Left lobe of liver (tissue), 2 donors: Measurements from ENCODE around the gene MRS2. TPM values are rescaled to one million over a fixed set of nuclear protein-coding genes. Genes with fewer than 3 reads are reported as not detected.

Source experiments
- ATAC-seq: fragments of 200-7000 bp; cut with Tn5 transposase; one replicate; pipeline ENCODE4 v1.9.1; 2020; ENCODE audit warnings: mild to moderate bottlenecking, moderate library complexity
- DNase-seq: peaks from one replicate; pipeline ENCODE4 v3.0.0-alpha.2; 2020; ENCODE audit warnings: low spot score
- total RNA-seq: library from RNA; stranded (reverse); gene quantifications from one replicate; pipeline ENCODE4 v1.2.1, GENCODE V29; 2021
- donor health status: DM: no; HTN: no; CAD: no; lungs with moderate emphysema.
- donor health status: DM: no; HTN: yes; CAD: no.

The MRS2 gene
- total RNA-seq, 1 donor from 2014 or later = 12.7 TPM

DNA sequence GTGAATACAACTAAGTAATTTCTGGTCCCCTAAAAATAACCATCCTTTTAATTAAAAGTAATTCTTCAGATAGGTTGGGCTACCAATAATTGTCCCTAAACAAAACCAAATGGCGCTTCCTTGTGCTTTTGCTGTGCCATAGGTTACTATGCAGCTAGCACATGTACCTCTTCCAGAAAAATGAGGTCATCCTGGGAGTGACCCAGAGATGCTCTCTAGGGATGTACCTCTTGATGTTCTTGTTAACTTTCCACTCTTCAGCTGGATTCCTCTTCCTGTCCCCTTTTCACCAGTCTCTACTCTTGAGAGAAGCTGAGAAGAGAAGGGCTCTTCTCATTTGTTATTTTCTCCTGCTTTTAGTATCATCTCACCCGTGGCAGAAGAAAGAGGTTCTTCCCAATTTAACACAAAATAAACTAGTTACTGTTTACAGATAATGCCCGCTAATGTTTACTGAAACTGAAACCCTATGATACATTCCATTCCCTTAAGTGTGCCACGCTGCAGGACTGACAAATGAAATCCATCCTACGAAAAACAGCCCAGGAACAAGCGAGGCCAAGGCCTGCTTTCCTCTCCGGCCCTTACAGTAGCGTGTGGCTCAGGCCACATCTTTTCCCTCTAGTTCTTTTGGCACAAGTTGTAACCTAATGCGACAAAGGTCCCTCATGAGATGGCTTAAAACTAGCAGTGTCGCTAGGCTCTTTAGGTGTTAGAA lies 24.2 kb downstream of the MRS2 start:
- ATAC-seq = peak; percentile 10
- no peak for DNase-seq

DNA sequence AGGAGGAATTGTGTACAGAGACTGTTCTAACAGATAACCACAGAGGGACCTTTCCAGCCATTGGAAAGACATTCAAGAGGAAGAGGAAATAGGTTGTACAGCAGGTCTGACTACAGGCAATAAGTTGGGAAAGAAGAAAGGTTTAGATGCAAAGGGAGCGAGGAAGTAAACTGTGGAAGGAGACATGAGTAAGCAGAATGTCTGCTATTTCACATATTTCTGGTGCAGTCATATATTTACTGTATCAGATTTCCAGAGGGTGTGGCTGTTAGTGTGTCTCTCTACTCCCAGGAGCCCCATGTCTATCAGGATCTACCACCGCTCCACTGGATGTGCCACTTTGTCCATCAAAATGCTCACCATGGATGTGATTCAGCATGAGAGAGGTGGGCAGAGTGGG lies 25.9 kb downstream of the MRS2 start:
- DNase-seq = no peak
- no peak for ATAC-seq

DNA sequence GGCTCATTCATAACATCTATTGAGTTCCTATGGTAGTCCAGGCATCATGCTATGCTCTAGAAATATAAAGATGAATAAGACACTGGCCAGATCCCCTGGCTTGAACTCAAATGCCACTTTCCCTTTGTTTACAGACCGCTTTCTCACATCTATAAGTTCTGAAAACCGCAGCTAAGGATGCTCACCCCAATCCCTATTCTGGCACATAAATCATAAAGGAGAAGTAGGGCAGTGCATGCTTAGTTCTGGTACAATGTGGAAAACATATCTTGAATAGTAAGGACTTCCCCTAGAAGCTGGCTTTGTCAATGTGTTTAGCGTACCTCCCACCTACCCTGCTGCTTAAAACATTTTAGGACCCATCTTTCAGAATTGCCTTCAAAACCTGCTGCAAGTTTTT lies 26.4 kb downstream of the MRS2 start:
- DNase-seq (no peak), ATAC-seq (no peak)

DNA sequence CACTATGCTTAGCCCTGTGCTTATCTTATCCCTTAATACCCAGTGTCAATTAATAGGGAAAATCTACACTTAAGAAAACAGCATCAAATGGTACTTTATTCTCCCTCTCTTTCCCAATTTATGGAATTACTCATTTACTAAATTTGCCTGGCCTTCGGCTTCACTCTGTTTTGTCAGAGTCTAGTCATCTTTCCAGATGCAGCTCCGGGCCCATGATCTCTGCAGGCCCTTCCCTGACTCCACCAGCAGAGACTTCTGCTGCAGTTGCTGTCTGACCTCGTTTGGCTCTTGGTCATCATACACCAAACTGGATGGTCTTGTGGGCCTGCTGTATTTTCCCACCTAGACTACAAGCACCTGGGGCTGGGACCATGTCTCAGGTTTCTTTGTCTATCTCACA lies 27.4 kb downstream of the MRS2 start:
- DNase-seq (no peak), ATAC-seq (no peak)

DNA sequence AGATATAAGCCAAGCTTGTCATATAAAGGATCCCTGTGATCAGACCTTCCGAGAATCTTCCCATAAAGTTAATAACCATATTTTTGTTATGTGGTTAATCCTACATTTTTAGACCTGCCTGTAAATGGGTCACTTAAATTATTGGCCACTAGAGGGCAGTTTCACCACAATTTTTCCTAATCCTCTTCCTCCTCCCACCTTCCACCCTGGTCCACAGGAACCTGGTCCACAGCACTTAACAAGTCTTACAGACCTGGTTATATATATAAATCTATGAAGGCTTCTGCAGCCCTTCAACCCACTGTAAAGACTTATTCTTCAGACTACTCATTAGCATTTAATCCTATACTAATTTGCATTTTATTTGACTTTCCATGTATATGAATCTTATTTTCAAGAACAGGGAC lies 28.3 kb downstream of the MRS2 start:
- DNase-seq = no peak
- ATAC-seq = peak; percentile 85

DNA sequence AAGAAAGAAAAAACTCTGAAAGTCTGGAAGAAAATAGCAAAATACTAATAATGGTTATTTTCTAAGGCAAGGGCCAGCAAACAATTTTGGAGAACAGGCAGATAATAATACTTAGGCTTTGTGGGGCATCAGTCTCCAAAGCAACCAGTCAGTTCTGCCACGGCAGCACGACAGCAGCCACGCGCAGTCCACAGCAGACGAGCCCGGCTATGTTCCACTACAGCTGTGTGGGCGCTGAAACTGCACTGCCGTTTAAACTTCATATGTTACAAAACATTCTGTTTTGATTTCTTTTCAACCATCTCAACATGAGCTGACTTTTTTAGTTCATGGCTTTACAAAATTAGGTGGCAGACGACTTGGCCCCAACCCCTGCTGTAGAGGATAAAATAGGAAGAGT lies 29.9 kb downstream of the MRS2 start:
- ATAC-seq (no peak), DNase-seq (no peak)

DNA sequence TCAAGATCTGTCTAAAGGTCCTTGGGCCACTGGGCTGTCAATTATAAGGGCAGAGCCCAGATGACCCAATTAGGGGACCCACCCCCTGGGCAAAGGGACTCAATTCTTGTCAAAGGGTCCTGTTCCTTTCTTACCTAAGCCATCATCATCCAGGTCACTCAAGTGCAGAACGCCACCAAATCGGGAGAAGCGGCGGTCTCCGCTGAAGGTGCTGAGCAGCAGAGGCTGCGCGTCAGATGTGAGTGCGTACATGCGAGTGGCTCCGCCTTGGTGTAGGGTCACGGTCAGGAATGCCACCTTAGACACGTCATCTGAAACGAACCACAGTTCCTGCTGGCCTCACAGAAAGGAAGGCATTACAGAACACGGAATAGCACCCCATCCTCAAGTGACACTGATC lies 34.2 kb downstream of the MRS2 start:
- no peak for DNase-seq
- no peak for ATAC-seq

DNA sequence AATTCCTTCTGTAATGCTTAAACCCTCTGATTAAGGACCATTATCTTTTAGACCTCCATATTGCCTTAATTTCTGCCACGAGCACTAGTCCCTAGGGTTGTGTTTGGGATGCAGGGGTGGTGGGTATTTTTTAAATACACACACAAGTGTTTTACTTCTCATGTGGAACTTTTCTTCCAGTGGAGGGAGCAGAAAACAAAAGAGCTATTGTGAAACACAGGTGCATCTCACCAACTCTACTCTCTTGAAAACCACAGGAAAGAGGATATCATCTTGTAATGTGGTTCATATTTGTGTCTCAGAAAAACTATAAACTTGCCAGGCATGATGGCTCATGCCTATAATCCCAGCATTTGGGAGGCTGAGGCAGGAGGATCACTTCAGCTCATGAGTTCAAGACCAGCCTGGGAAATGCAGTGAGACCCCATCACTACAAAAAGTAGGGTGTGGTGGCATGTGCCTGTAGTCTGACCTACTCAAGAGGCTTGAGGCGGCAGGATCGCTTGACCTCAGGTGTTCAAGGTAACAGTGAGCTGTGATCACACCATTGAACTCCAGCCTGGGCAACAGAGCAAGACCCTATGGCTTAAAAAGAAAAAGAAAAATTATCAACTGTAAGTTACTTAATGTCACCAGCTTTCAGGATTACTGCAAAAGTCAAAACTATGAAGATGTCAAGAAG lies 37.3 kb downstream of the MRS2 start:
- ATAC-seq = no peak

DNA sequence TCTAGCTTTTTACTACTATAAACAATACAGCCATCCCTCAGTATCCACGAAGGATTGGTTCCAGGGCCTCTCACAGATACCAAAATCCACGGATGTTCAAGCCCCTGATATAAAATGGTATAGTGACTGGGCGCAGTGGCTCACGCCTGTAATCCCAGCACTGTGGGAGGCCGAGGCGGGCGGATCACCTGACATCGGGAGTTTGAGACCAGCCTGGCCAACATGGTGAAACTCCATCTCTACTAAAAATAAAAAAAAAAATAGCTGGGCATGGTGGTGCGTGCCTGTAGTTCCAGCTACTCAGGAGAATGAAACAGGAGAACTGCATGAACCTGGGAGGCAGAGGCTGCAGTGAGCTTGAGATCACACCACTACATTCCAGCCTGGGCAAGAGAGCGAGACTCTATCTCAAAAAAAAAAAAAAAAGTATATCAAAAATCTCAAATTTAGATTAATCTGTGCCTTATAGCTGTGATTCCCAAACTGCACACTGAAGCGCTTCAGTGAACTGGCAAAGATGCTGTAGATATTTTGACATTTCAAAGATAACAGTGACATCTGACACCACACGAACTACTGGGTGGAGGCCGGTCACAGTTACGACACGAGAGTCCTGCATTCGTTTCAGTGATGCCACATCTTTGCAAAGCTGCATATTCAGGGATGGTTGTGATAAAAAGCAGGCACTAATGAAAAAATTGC lies 38.3 kb downstream of the MRS2 start:
- ATAC-seq (no peak), DNase-seq (no peak)

More for the DNA sequence above, 37.3 kb downstream of the MRS2 start:
- no peak for DNase-seq

DNA sequence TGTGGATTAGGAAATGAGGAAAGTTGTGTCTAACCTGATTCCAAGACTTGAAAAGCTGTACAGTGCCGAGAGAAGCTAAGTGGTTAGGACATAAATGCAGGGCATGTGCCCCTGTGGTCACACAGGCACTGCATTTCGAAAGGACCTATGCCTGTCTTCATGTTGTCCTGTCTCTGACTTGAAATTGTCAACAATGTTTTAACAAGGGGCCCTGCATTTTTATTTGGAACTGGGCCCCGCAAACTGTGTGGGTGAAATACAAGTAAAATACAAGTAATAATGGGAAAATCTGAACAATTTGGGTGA lies 38.8 kb downstream of the MRS2 start:
- ATAC-seq (no peak), DNase-seq (no peak)

DNA sequence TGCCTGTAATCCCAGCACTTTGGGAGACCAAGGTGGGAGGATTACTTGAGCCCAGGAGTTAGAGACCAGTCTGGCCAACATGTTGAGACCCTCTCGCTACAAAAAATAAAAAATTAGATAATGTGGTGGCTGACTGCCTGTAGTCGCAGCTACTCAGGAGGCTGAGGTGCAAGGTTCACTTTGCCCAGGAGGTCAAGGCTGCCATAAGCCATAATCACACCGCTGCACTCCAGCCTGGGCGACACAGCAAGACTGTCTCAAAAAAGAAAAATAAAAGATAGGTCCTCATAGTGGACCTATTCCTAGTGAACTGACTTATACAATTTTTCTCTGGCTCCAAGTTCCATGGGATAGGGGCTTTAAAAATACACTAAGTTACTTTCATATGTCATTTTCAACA lies 41.9 kb downstream of the MRS2 start:
- DNase-seq (no peak), ATAC-seq (no peak)

DNA sequence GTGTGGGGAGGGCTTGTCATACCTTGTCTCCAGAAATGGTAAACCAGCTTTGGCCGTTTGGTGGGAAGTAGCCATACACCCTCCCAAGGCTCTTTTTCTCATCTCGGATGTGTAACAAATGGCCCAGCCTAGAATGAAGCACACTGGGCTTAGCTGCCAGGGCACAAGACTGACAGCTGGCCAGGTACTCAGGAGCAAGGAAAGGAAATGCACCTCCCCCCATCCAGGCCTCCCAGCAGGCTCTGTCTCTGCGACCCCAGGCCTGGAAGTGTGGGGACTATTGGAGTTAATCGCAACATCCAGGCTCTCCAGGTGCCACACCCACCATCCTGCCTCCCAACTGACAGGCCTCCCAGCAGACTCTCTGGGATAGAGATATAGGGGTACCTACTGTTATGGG lies 43.0 kb downstream of the MRS2 start:
- no peak for DNase-seq
- ATAC-seq = no peak

DNA sequence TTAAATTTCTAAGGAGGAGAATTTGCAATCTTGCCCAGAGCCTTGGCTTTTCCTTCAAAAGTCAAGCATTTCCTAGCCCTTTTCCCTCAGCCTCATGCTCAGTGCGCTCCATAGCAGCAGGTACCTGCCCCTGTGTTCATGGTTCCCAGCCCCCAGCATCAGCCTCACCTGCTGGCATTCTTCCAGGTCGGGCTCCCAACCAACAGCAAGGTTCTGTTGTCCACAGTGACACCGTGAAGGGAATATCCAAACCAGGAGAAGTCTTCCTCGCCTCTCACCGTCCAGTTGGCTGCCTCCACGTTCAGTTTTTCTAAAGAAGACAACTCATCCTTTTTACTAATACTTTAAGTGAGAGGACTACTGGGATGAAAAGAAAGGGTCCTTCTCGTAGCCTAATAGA lies 43.9 kb downstream of the MRS2 start:
- DNase-seq = no peak
- no peak for ATAC-seq

DNA sequence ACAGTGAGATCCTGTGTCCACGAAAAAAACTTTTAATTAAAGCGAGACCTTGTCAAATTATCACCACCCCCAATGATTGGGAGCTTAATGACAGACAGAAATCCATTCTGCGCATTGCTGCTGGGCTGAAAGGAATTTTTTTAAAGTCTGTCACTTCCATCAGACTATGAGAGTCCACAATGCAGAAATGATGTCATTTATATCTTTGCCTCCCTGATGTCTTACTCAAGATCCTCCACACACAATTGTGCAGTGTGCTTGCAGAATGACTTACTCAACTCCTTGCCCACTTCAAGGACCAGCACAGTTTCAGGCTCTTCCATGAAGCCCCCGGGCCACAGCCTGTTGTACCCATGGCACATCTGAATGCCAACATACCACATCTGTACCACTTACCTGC lies 45.7 kb downstream of the MRS2 start:
- no peak for ATAC-seq
- DNase-seq = no peak

DNA sequence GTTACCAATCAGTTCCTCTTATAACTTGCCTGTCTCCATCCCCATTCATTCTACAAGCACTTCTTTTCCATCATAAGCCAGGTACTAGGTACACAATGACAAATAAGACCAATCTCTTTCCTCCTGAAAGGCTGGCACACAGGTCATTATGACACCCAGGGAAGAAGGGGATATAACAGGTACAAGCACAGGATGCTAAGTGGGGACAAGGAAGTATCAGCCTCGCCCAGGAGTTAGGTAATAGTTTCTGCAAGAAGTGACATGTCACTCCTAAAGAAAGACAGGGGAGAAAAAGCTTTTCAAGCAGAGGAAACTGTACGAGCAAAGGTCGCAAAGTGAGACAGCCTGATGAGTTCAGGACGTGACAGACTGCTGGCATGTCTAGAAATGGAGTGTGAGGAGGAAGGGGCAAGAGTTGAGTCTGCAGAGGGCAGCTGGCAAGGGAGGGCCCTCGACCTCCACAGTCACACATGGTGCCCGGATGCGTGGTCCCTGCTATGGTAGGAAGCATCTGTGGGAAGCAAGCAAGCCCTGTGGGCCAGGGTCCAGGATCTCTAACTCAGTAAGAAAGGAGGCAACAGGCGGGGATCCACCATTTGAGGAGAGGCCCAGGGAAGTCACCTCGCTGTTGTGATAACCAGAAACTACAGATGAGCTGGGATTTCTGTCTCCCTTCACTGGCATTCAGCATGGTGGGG lies 46.2 kb downstream of the MRS2 start:
- ATAC-seq = no peak
- DNase-seq = no peak

DNA sequence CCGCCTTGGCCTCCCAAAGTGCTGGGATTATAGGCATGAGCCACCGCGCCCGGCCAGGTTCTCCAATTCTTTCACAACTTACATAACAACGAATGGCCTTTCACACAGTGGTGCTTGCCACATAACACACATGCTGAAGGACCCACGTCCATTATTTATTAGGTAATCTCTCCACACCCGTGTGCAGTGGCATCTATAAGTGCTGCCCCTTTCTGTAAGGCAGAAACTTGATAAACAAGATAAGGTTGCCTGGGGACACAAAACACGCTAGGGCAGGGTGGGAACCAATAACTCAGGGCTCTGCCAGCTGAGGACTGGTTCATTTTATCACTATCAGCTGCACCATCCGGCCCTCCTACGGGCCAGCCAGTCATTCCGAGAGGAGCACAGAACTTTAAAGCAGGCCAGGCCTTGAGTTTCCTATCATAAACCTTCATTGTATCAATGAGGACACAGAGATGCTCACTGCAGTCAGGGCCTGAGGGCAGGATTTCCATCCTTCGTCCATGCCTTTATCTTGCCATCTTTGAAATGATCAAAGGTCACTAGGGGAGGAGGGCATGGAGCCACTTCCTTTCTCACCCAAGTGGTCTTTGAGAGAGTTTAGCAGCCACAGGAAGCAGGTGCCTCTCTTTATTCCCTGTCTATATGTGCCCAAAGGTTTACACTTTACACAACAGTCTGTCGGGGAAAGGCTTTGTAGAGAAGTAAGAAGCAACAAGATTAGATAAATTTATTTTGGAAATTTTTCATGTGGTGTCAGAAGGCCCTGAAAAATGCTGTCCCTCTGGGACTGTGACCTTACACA lies 49.0 kb downstream of the MRS2 start:
- ATAC-seq = peak; percentile 71
- no peak for DNase-seq

DNA sequence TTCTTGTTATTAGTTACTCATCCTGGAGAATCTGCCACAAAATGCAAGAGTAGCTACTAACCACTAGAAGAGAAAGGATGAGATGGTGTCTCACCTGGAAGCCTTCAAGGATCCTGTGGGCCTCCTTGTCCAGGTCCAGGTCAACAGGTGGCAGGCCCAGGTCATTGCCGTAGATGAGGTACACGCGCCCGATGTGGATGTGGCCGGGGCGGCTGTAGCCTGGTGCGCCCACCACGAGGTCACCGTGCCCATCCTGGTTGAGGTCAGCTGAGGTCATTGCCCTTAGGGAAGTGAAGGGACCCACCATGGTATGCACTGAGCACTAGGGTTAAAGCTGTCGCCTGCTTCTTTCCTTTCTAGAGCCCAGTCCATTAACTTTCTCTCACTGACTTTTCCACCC lies 51.2 kb downstream of the MRS2 start:
- no peak for DNase-seq
- ATAC-seq = no peak

DNA sequence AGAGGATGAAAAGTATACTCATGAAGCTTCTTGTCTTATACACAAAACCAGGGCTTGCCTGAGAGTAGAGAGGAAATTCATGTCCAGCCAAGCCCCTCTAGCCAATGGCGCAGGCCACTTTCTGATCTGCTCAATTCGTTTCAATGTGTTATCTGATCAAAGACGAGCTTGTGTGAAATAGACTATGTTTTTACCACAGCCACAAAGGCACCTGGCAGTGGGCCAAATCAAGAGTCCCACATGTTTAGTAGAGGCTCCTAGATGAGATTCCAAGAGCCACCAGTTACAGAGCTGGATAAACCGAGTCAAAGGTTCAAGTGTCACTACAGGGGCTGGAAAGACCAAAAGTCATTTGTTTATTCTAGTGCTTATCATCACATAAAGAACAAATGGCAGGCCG lies 51.7 kb downstream of the MRS2 start:
- ATAC-seq (no peak), DNase-seq (no peak)

DNA sequence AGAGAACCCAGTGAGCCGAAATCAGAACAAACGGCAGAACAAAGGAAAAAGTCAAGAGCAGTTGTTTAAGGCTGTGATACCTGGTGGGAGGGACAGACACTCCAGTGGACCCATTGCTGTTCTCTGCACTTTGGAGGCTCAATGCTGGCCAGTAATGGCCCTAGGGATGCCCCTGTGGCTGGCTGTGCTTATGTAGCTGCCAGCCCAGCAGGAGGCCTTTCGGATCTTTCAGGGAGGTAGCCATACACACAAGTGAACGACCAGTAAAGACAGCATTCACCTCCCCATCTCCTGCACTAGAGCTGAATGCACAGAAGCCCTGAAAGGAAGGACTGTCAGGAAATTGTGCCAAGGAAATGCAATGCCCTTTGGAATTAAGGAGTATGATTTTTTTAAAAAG lies 52.3 kb downstream of the MRS2 start:
- ATAC-seq = no peak
- DNase-seq = no peak

DNA sequence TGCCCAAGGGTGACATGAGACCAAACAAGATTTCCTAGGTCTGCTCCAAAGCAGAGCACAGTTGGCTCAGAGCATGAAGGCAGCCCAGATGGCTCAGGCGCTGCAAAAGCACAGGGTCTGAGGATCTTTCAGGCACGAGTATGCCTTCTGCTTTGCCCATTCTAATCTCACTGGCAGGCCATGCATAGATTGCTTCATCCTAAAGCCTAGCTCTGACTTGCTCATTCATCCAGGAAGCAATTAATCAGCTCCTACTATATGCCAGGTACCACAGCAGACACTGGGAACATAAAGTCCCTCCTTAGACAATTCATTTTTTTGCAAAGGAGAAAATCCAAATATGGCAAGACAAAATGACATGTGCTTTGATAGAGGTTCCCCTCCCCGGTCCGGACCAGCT lies 55.4 kb downstream of the MRS2 start:
- DNase-seq = no peak
- no peak for ATAC-seq

DNA sequence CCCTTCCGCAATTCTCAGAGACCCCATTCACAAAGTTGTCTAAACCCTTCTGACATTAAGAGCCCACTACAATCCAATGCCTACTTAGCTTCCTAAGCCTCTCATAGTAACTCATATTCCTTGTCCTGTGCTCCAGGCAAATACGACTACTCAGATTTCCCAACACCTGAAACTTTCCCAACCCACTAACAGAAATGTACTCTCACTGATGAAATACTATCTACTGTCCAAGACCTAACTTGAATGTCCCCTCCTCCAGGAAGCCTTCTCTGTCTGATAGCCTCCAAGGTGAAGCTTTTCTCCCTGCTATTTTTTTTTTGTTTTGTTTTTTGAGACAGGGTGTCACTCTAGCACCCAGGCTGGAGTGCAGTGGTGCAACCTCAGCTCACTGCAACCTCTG lies 56.2 kb downstream of the MRS2 start:
- peak; percentile 82 for ATAC-seq

More for the DNA sequence above, 56.2 kb downstream of the MRS2 start:
- DNase-seq = no peak
